ENCODE data around the gene RAB4A.

Gene RAB4A

DNA sequence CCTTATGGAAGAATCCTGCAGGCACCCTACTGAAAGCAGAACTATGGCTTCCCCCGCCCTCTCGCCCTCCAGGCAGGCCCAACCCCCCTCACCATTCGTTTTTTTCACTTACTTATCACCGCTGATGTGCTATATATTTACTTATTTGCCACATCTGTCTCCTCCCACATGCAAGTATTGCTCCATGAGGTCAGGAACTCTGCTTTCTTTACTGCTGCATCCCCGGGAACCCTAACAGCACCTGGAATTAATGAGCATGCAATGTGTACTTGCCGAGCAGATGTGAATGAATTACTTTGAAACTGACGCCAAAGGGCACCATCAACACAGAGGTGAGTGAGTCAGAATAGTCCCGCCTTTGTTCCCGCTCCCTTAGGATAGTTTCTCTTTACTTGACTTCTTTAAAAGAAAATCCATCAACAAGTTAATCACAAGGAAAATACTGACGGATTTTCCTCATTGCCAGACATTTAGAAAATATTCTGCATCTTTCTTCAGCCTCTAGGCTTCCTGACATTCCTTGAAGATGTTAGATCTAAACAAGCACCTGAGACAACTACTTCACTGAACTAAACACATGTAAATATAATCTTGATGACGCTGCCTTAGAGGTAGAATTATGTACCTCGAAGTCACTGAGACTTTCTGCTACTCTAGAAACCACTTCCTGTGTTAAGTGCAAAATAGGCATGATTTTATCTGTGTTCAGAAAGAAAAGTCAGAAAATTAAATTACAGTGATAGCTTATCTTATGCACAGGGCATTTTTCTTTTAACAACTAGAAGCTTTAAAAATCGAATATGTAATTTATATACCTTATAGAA is 17.5 kb upstream of the RAB4A start:
- Mint-ChIP-seq H3K4me1 (ENCODE audit: low read depth) (peaks cover 71% of the 10 kb centered on the region), H3K27me3 (no peaks in the 10 kb centered on the region)

GRCh38 chr1:229254910-229255541 is 15.9 kb upstream of the RAB4A start:
- no peaks in the 10 kb centered on the region for H3K27me3 Mint-ChIP-seq
- H3K9me3 Mint-ChIP-seq (ENCODE audit: low read depth): no peaks in the 10 kb centered on the region
- H3K27ac Mint-ChIP-seq: peak overlapping the region; percentile 86
- H3K4me3 Mint-ChIP-seq: peak overlapping the region; percentile 63
- peaks cover 63% of the 10 kb centered on the region for H3K4me1 Mint-ChIP-seq (ENCODE audit: low read depth)
- H3K36me3 Mint-ChIP-seq: peaks cover 3% of the 10 kb centered on the region

More for the DNA sequence above, 17.5 kb upstream of the RAB4A start:
- Mint-ChIP-seq H3K27ac (peak overlapping the region; percentile 96), H3K36me3 (peaks cover 3% of the 10 kb centered on the region), H3K9me3 (ENCODE audit: low read depth) (no peaks in the 10 kb centered on the region), H3K4me3 (peak overlapping the region; percentile 84)

DNA sequence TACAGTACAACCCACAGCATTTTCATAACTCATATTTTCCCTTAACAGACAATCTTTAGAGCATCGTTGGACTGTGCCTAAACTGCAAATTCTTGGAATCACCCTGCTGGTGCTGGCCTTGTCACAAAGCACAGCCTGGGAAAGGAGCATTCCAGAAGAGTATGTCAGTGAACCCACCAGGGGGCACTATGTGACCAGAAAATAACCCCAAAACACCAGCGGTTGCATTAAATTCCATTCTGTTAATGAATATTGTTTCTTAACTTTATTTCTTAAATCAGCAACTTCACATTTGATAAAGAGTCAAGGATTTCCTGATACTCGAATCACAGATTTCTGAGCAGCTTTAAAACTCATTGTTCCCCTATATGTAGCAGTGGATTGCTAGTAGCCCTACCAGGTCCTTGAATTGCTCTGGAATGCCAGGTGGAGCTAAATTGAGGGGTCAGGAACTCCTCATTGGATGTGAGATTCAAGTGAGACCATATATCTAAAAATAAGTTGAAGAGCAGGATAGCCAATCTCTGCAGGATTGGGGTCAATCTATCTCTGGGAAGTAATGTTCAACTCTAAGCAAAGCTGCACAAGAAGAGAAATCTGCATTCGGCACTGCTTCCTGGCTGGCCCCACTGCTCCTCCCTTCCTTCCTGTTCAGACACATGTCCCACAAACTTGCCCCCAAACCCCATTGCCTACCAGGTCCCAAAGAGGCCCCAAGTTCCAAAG is 12.7 kb upstream of the RAB4A start:
- H3K4me1 Mint-ChIP-seq (ENCODE audit: low read depth): peaks cover 34% of the 10 kb centered on the region
- no peaks in the 10 kb centered on the region for H3K36me3 Mint-ChIP-seq
- H3K9me3 Mint-ChIP-seq (ENCODE audit: low read depth): no peaks in the 10 kb centered on the region
- peak overlapping the region; percentile 14 for H3K4me3 Mint-ChIP-seq
- H3K27ac Mint-ChIP-seq: no peak overlapping the region
- H3K27me3 Mint-ChIP-seq: no peaks in the 10 kb centered on the region

DNA sequence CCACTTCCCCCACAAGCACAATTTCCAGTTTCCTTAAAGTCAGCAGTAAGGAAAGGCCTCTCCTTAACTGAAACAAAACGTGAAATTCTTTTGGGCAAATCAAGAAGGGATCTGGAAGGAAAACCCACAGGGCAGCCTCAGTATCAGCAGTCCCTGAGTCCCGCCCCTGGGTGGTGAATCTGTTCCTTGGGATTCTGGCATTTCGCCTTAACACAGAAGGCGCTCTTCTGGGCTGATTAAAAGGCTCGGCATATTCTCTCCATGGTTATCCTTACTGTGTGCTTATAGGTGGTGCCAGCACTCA is 12.2 kb upstream of the RAB4A start:
- Mint-ChIP-seq H3K36me3 (no peaks in the 10 kb centered on the region), H3K4me3 (peak overlapping the region; percentile 14), H3K4me1 (ENCODE audit: low read depth) (peaks cover 29% of the 10 kb centered on the region)

GRCh38 chr1:229260297-229260696 is 10.6 kb upstream of the RAB4A start:
- Mint-ChIP-seq H3K4me3 (no peak overlapping the region), H3K27ac (no peak overlapping the region), H3K36me3 (no peaks in the 10 kb centered on the region), H3K4me1 (ENCODE audit: low read depth) (peaks cover 19% of the 10 kb centered on the region), H3K27me3 (no peaks in the 10 kb centered on the region), H3K9me3 (ENCODE audit: low read depth) (no peaks in the 10 kb centered on the region)

More for the DNA sequence above, 12.2 kb upstream of the RAB4A start:
- Mint-ChIP-seq H3K27me3 (no peaks in the 10 kb centered on the region), H3K9me3 (ENCODE audit: low read depth) (no peaks in the 10 kb centered on the region), H3K27ac (no peak overlapping the region)

- Mint-ChIP-seq H3K4me3 (no peak overlapping the region), H3K36me3 (no peaks in the 10 kb centered on the region), H3K4me1 (ENCODE audit: low read depth) (peaks cover 17% of the 10 kb centered on the region), H3K27ac (no peak overlapping the region), H3K9me3 (ENCODE audit: low read depth) (no peaks in the 10 kb centered on the region), H3K27me3 (no peaks in the 10 kb centered on the region)
These were observed 8.7 kb upstream of the RAB4A start for GRCh38 chr1:229262239-229262638.

- H3K9me3 Mint-ChIP-seq (ENCODE audit: low read depth): no peaks in the 10 kb centered on the region
- no peak overlapping the region for H3K4me3 Mint-ChIP-seq
These were observed 7.7 kb upstream of the RAB4A start for GRCh38 chr1:229263254-229263653.

DNA sequence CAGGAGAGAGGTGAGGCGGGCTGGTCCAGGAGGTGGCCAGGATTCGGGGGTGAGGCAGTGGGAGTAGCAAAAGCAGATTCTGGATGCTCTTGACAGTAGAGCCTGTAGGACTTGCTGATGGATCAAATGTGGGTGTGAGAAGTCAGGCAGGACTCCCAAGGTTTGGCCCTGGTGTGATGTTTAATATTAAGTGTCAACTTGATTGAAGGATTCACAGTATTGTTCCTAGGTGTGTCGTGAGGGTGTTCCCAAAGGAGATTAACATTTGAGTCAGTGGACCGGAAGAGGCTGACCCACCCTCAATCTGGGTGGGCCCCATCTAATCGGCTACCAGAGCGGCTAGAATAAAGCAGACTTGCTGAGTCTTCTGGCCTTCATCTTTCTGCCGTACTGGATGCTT is 6.8 kb upstream of the RAB4A start:
- H3K27ac Mint-ChIP-seq: no peak overlapping the region

More at GRCh38 chr1:229263254-229263653, 7.7 kb upstream of the RAB4A start:
- Mint-ChIP-seq H3K27ac (no peak overlapping the region), H3K4me1 (ENCODE audit: low read depth) (peaks cover 12% of the 10 kb centered on the region), H3K36me3 (no peaks in the 10 kb centered on the region), H3K27me3 (no peaks in the 10 kb centered on the region)

DNA sequence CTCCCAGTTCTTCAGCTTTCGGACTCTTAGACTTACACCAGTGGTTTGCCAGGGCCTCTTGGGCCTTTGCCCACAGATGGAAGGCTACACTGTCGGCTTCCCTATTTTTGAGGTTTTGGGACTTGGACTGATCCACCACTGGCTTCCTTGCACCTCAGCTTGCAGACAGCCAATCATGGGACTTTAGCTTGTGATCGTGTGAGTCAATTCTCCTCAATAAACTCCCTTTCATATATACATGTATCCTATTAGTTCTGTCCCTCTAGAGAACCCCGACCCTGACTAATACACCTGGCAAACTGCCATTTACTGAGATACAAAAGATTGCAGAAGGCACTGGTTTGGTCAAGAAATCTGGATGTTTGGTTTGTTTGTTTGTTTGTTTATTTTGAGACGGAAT is 6.4 kb upstream of the RAB4A start:
- no peaks in the 10 kb centered on the region for H3K27me3 Mint-ChIP-seq
- H3K9me3 Mint-ChIP-seq (ENCODE audit: low read depth): no peaks in the 10 kb centered on the region
- H3K27ac Mint-ChIP-seq: no peak overlapping the region
- no peak overlapping the region for H3K4me3 Mint-ChIP-seq
- no peaks in the 10 kb centered on the region for H3K36me3 Mint-ChIP-seq
- H3K4me1 Mint-ChIP-seq (ENCODE audit: low read depth): peaks cover 4% of the 10 kb centered on the region

More for the DNA sequence above, 6.8 kb upstream of the RAB4A start:
- H3K27me3 Mint-ChIP-seq: no peaks in the 10 kb centered on the region
- H3K9me3 Mint-ChIP-seq (ENCODE audit: low read depth): no peaks in the 10 kb centered on the region
- H3K36me3 Mint-ChIP-seq: no peaks in the 10 kb centered on the region
- no peak overlapping the region for H3K4me3 Mint-ChIP-seq
- H3K4me1 Mint-ChIP-seq (ENCODE audit: low read depth): peaks cover 4% of the 10 kb centered on the region

DNA sequence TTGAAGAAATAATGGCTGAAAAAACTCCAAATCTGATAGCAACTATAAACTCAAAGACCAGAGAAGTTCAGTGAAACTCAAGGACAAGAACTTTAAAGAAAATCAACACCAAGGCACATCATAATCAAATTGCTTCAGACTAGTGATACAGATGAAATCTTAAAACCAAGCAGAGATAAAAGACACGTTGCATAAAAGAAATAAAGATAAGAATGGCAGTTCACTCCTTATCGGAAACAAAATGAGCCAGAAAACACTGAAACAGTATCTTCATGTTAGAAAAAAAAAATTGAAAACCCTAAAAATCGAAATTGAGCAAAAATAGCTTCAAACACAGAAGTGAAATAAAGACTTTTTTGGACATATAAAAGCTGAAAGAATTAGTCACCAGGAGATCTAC is 4.6 kb upstream of the RAB4A start:
- Mint-ChIP-seq H3K27me3 (no peaks in the 10 kb centered on the region), H3K4me1 (ENCODE audit: low read depth) (peaks cover 4% of the 10 kb centered on the region), H3K27ac (no peak overlapping the region), H3K4me3 (no peak overlapping the region), H3K9me3 (ENCODE audit: low read depth) (no peaks in the 10 kb centered on the region), H3K36me3 (no peaks in the 10 kb centered on the region)

- Mint-ChIP-seq H3K4me3 (no peak overlapping the region), H3K27ac (no peak overlapping the region), H3K4me1 (ENCODE audit: low read depth) (peaks cover 10% of the 10 kb centered on the region), H3K9me3 (ENCODE audit: low read depth) (no peaks in the 10 kb centered on the region), H3K27me3 (no peaks in the 10 kb centered on the region), H3K36me3 (no peaks in the 10 kb centered on the region)
These were observed 3.9 kb upstream of the RAB4A start for GRCh38 chr1:229266832-229267500.

- Mint-ChIP-seq H3K27ac (no peak overlapping the region), H3K36me3 (no peaks in the 10 kb centered on the region), H3K9me3 (ENCODE audit: low read depth) (no peaks in the 10 kb centered on the region), H3K4me1 (ENCODE audit: low read depth) (peaks cover 24% of the 10 kb centered on the region), H3K27me3 (no peaks in the 10 kb centered on the region), H3K4me3 (no peak overlapping the region)
These were observed 2.4 kb upstream of the RAB4A start for GRCh38 chr1:229268505-229268904.

DNA sequence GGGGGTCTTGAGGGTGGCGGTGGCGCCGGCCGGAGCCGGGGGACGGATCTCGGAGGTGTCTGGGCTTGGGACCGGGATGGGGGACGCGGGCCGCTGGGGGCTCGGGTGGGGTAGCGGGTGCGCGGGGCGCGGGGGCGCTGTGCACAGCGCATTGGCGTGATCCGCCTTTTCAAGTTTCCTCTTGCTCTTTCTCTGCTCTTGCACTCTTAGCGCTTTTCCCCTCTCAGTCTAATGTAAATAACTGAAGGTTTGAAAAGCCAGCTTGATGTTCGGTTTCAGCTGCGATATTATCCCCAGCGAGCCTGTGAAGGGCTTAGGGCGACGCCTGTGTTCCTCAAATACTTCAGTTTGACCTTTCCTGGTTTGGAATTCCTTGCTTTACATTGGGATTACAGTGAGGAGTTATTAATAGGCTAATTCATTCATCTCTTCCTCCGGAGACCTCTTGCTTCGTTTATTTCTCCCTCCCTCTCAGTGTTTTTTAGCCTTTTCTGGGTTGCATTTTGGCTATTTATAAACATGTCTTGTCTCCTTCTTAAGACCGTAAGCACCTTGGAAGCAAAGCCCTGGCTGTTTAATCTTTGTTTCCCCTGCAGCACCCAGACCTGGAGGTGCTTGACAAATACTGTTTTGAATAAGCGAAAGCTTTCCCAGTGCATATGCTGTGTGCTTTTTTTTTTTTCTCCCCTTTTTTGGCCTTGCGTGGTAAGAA is 693 bp downstream of the RAB4A start:
- no peaks in the 10 kb centered on the region for H3K27me3 Mint-ChIP-seq
- peaks cover 46% of the 10 kb centered on the region for H3K4me1 Mint-ChIP-seq (ENCODE audit: low read depth)
- peak overlapping the region; percentile 93 for H3K27ac Mint-ChIP-seq
- H3K4me3 Mint-ChIP-seq: peak overlapping the region; percentile 97
- H3K9me3 Mint-ChIP-seq (ENCODE audit: low read depth): no peaks in the 10 kb centered on the region
- H3K36me3 Mint-ChIP-seq: peaks cover 2% of the 10 kb centered on the region

All from activated naive CD8-positive, alpha-beta T cell (primary cell).